Endothelial cell of umbilical vein (primary cell): Measurements from ENCODE around the gene ABR. TPM values are rescaled to one million over a fixed set of nuclear protein-coding genes. Genes with fewer than 3 reads are reported as not detected.

ENCODE experiments used
- BruUV-seq: library from RNA; stranded (reverse); fragments of 400-500 nt; replicated peaks from 2 replicates; lab custom pipeline; 2021; lab: Mats Ljungman, UMichigan
- CTCF ChIA-PET: fragments of 300-600, 350-600 bp; sonication (Branson Sonifier 250); formaldehyde crosslinking; loops from one replicate; lab custom pipeline; 2021; ENCODE audit warnings: antibody characterized with exemption, inconsistent platforms; lab: Charles Lee
- POLR2A ChIA-PET: fragments of 300-600, 350-600 bp; sonication (Branson Sonifier 250); formaldehyde crosslinking; loops from one replicate; lab custom pipeline; 2021; ENCODE audit warnings: antibody characterized with exemption, inconsistent platforms; lab: Charles Lee
- DNase-seq: peaks from one replicate; pipeline ENCODE4 v3.0.0-alpha.2; 2011; ENCODE audit warnings: low read depth, low spot score
- FAIRE-seq: peaks from 2 replicates; lab custom pipeline; 2011; peaks lifted over from hg19 to GRCh38; lab: Jason Lieb, UNC
- H2AFZ ChIP-seq: 2 replicates; pipeline ENCODE4 v1.6.0; 2012; ENCODE audit warnings: low read depth, low read length, control low read depth, inconsistent platforms
- H3K27ac ChIP-seq: 2 replicates; pipeline ENCODE4 v1.5.1; 2011; ENCODE audit warnings: low read depth, mild to moderate bottlenecking, control low read depth, low read length, moderate library complexity; ENCODE audit not compliant: insufficient read depth
- H3K27me3 ChIP-seq, 2 experiments: 2 replicates each; pipeline versions ENCODE4 v1.6.0 to v1.6.1; 2011; ENCODE audit warnings: low read length in 2 of 2, mixed read lengths in 1 of 2; ENCODE audit not compliant: control insufficient read depth in 2 of 2, insufficient read depth in 2 of 2
- H3K36me3 ChIP-seq, 2 experiments: 2 replicates in 1 of 2; 3 replicates in 1 of 2; pipeline ENCODE4 v1.5.1; 2011; ENCODE audit warnings: low read length in 2 of 2, mild to moderate bottlenecking in 1 of 2, moderate library complexity in 1 of 2; ENCODE audit not compliant: control insufficient read depth in 2 of 2, insufficient read depth in 2 of 2; ENCODE audit errors: extremely low read depth in 1 of 2
- H3K4me1 ChIP-seq: 3 replicates; pipeline ENCODE4 v1.5.1; 2011; ENCODE audit warnings: mild to moderate bottlenecking, low read length; ENCODE audit not compliant: control insufficient read depth, insufficient read depth; ENCODE audit errors: extremely low read depth
- H3K4me2 ChIP-seq: 2 replicates; pipeline ENCODE4 v1.6.1; 2011; ENCODE audit warnings: low read length, control low read depth, mixed read lengths; ENCODE audit not compliant: insufficient read depth
- H3K4me3 ChIP-seq, 3 experiments: fragments of 200-600 bp in 1 of 3; sonication (generic), shearing (Covaris generic) in 1 of 3; replicated peaks in 1 of 3; 2 replicates each; pipeline ENCODE4 v1.5.1; 2011 to 2016; ENCODE audit warnings: control low read depth in 3 of 3, low read length in 3 of 3, mild to moderate bottlenecking in 2 of 3, inconsistent platforms in 1 of 3, low read depth in 1 of 3, moderate library complexity in 1 of 3; ENCODE audit not compliant: insufficient read depth in 1 of 3
- H3K79me2 ChIP-seq: 2 replicates; pipeline ENCODE4 v1.6.0; 2012; ENCODE audit warnings: low read length, inconsistent platforms; ENCODE audit not compliant: control insufficient read depth, insufficient read depth
- H3K9ac ChIP-seq: replicated peaks from 2 replicates; pipeline ENCODE3; 2011; ENCODE audit warnings: low read length, control low read depth; ENCODE audit not compliant: insufficient read depth; ENCODE audit errors: extremely low read depth
- H3K9me1 ChIP-seq: replicated peaks from 3 replicates; pipeline ENCODE4 v1.6.0; 2011; ENCODE audit warnings: mild to moderate bottlenecking, low read length; ENCODE audit not compliant: control insufficient read depth, insufficient read depth; ENCODE audit errors: extremely low read depth
- H3K9me3 ChIP-seq: replicated peaks from 2 replicates; pipeline ENCODE4 v1.5.1; 2012; ENCODE audit warnings: low read length, inconsistent platforms; ENCODE audit not compliant: control insufficient read depth, insufficient read depth
- H4K20me1 ChIP-seq: replicated peaks from 2 replicates; pipeline ENCODE3; 2011; ENCODE audit warnings: mild to moderate bottlenecking, low read length; ENCODE audit not compliant: control insufficient read depth, insufficient read depth; ENCODE audit errors: extremely low read depth
- EZH2 ChIP-seq: IDR thresholded peaks from 2 replicates; pipeline ENCODE4 v1.6.1; 2012; ENCODE audit warnings: borderline replicate concordance, low read depth, mild to moderate bottlenecking, moderate library complexity, low read length, inconsistent platforms; ENCODE audit not compliant: severe bottlenecking
- FOS ChIP-seq: IDR thresholded peaks from 2 replicates; pipeline ENCODE4 v1.6.1; 2011; ENCODE audit warnings: mild to moderate bottlenecking, low read length, moderate library complexity, borderline replicate concordance; ENCODE audit not compliant: insufficient read depth
- GATA2 ChIP-seq: IDR thresholded peaks from 2 replicates; pipeline ENCODE4 v1.7.0; 2011; ENCODE audit warnings: low read depth, mild to moderate bottlenecking, moderate library complexity, mixed read lengths, low read length; ENCODE audit not compliant: insufficient read length, insufficient read depth
- JUN ChIP-seq: IDR thresholded peaks from 2 replicates; pipeline ENCODE4 v1.6.1; 2011; ENCODE audit warnings: borderline replicate concordance, low read depth; ENCODE audit not compliant: insufficient read length, insufficient read depth
- MYC ChIP-seq: IDR thresholded peaks from one replicate; pipeline ENCODE4 v1.6.1; 2011; ENCODE audit warnings: mild to moderate bottlenecking, low read depth, low read length
- POLR2A ChIP-seq: IDR thresholded peaks from 2 replicates; pipeline ENCODE4 v1.6.1; 2012; ENCODE audit warnings: low read depth, mild to moderate bottlenecking, control low read depth, low read length
- POLR2AphosphoS5 ChIP-seq: IDR thresholded peaks from 2 replicates; pipeline ENCODE4 v1.6.1; 2012; ENCODE audit warnings: low read depth, mild to moderate bottlenecking, control low read depth, low read length, moderate library complexity; ENCODE audit not compliant: insufficient read depth
- dilution Hi-C: fragments of 300-500 bp; cut with MboI; formaldehyde crosslinking; loops from one replicate; pipeline ENCODE4 v1.15.0; 2019; ENCODE audit warnings: low sequenced_read_pairs; ENCODE audit not compliant: extremely low pct_ligation_motif_present
- intact Hi-C: fragments of 100-400 bp; cut with micrococcal nuclease; formaldehyde crosslinking; loops from one replicate; pipeline ENCODE4 v1.10.0; 2022
- polyA plus RNA-seq, 4 experiments: library from polyadenylated mRNA; depleted of rRNA in 3 of 4; stranded (reverse) in 3 of 4; unstranded in 1 of 4; fragments of >200 nt; gene quantifications; 2 replicates each; pipeline versions ENCODE4 v1.2.1 to v1.2.3, GENCODE V29; 2011 to 2012; ENCODE audit warnings: missing spikeins in 1 of 4
- total RNA-seq: library from RNA; stranded (reverse); gene quantifications from 2 replicates; pipeline ENCODE4 v1.2.3, GENCODE V29; 2021
- TF ChIP-seq, protein P1 (sequence below), 2 donors: IDR thresholded peaks; 1 replicate in 1 of 2; 2 replicates in 1 of 2; pipeline ENCODE4 v1.5.1; 2011; ENCODE audit warnings: low read length in 2 of 2, mild to moderate bottlenecking in 2 of 2, moderate library complexity in 2 of 2, control low read depth in 1 of 2, inconsistent platforms in 1 of 2, low read depth in 1 of 2; ENCODE audit not compliant: insufficient read depth in 1 of 2; ENCODE audit errors: extremely low read depth in 1 of 2
- TF ChIP-seq, protein P2 (sequence below): IDR thresholded peaks from 2 replicates; pipeline ENCODE4 v1.6.1; 2011; ENCODE audit not compliant: insufficient read depth, insufficient read length

The ABR gene
- total and polyA plus RNA-seq, 2 donors (not counting 3 experiments of a cell fraction or from before 2014, with no cell fraction given), result 83.5 to 96.8 TPM

DNA sequence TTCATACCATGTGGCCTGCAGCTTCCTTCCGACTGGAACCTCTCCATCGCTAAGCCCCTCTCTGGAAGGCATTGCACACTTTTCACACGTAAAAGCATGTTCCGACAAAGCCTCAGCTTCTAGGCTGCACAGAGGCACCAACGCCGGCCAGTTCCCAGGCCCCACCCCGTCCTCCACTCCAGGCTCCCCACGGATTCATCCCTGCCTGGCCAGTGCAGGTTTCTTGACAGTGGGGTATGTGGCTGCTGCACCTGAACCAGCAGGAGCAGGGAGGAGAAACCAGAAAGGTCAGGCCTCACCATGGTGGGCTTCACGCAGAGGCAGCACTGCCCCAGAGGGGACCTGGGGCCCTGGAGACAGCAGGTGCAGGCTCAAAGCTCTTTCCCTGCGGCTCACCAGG is 168.6 kb downstream of the ABR start:
- Histone ChIP-seq H3K36me3 (peaks cover 4 to 27% of the 10 kb centered on the region in 2 experiments), H3K9me1 (no peaks in the 10 kb centered on the region), H2AFZ (no peak overlapping the region), H3K4me3 (no peak overlapping the region), H3K79me2 (no peaks in the 10 kb centered on the region), H3K9ac (no peak overlapping the region), H3K9me3 (no peaks in the 10 kb centered on the region), H3K4me1 (peaks cover 5% of the 10 kb centered on the region), H3K27ac (no peak overlapping the region), H3K4me2 (no peak overlapping the region), H3K27me3 (no peaks in the 10 kb centered on the region), H4K20me1 (no peaks in the 10 kb centered on the region)
- no peak for DNase-seq
- no peak for FAIRE-seq
- no TSS peak for BruUV-seq
- intact Hi-C loops, result no loop called here
- CTCF ChIA-PET, result interaction anchor here (1.2 to 1.5 kb wide), 4 partner anchors 10 to 154 kb away, joined by 3 to 5 read pairs (median 4); no protein-coding TSS in a partner anchor
- dilution Hi-C loops, result no loop called here
- TF ChIP-seq, protein P1, sequence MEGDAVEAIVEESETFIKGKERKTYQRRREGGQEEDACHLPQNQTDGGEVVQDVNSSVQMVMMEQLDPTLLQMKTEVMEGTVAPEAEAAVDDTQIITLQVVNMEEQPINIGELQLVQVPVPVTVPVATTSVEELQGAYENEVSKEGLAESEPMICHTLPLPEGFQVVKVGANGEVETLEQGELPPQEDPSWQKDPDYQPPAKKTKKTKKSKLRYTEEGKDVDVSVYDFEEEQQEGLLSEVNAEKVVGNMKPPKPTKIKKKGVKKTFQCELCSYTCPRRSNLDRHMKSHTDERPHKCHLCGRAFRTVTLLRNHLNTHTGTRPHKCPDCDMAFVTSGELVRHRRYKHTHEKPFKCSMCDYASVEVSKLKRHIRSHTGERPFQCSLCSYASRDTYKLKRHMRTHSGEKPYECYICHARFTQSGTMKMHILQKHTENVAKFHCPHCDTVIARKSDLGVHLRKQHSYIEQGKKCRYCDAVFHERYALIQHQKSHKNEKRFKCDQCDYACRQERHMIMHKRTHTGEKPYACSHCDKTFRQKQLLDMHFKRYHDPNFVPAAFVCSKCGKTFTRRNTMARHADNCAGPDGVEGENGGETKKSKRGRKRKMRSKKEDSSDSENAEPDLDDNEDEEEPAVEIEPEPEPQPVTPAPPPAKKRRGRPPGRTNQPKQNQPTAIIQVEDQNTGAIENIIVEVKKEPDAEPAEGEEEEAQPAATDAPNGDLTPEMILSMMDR (IDR thresholded peaks at IDR 0.05; ENCODE audit: extremely low read depth in 1 of 2, insufficient read depth in 1 of 2, low read depth in 1 of 2, low read length in 2 of 2), result no peak
- TF ChIP-seq, protein P2, sequence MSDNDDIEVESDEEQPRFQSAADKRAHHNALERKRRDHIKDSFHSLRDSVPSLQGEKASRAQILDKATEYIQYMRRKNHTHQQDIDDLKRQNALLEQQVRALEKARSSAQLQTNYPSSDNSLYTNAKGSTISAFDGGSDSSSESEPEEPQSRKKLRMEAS, result no peak
- TF ChIP-seq FOS, result no peak
- TF ChIP-seq POLR2AphosphoS5, result no peak
- TF ChIP-seq POLR2A, result no peak
- TF ChIP-seq JUN, result no peak
- no peak for TF ChIP-seq GATA2
- TF ChIP-seq EZH2, result no peak
- TF ChIP-seq MYC, result no peak
- POLR2A ChIA-PET, result no interaction called here
